ENCODE data around the gene CLEC18A.
"Not testable (repeated sequence)": the region's sequence is repeated elsewhere in the genome, so short reads cannot be mapped to it uniquely, and the experiment has no call there.

GRCh38 chr16:70010615-70011014, 59.5 kb downstream of the CLEC18A start:
- TF ChIP-seq CTCF (IDR thresholded peaks at IDR 0.05 in 8 of 11, conservative IDR thresholded peaks at IDR 0.05 in 3 of 11); POLR2A (IDR thresholded peaks at IDR 0.05): not testable (repeated sequence)
